ENCODE measurements around the gene SPSB1. TPM values are rescaled to one million over a fixed set of nuclear protein-coding genes. Genes with fewer than 3 reads are reported as not detected.

SPSB1 gene
- total RNA-seq, 2 donors from 2014 or later, result 7.7 to 9.2 TPM

DNA sequence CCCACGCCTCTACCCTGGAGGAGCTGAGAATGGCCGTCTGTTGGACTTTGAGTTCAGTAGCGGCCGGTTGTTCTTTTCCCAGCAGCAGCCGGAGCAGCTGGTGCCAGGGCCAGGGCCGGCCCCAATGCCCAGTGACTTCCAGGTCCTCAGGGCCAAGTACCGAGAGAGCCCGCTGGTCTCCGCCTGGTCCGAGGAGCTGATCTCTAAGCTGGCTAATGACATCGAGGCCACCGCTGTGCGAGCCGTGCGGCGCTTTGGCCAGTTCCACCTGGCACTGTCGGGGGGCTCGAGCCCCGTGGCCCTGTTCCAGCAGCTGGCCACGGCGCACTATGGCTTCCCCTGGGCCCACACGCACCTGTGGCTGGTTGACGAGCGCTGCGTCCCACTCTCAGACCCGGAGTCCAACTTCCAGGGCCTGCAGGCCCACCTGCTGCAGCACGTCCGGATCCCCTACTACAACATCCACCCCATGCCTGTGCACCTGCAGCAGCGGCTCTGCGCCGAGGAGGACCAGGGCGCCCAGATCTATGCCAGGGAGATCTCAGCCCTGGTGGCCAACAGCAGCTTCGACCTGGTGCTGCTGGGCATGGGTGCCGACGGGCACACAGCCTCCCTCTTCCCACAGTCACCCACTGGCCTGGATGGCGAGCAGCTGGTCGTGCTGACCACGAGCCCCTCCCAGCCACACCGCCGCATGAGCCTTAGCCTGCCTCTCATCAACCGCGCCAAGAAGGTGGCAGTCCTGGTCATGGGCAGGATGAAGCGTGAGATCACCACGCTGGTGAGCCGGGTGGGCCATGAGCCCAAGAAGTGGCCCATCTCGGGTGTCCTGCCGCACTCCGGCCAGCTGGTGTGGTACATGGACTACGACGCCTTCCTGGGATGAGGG, 28.5 kb upstream of the SPSB1 start:
- Mint-ChIP-seq H3K4me3 (no peak overlapping the region), H3K27me3 (no peaks in the 10 kb centered on the region), H3K36me3 (ENCODE audit: low read depth) (peaks cover 3% of the 10 kb centered on the region), H3K27ac (no peak overlapping the region), H3K4me1 (peaks cover 20% of the 10 kb centered on the region)
- ATAC-seq, result no peak
- no peak for DNase-seq
- no peaks in the 10 kb centered on the region for H3K9me3 ChIP-seq (ENCODE audit: control insufficient read depth, low read length, poor library complexity, severe bottlenecking)

DNA sequence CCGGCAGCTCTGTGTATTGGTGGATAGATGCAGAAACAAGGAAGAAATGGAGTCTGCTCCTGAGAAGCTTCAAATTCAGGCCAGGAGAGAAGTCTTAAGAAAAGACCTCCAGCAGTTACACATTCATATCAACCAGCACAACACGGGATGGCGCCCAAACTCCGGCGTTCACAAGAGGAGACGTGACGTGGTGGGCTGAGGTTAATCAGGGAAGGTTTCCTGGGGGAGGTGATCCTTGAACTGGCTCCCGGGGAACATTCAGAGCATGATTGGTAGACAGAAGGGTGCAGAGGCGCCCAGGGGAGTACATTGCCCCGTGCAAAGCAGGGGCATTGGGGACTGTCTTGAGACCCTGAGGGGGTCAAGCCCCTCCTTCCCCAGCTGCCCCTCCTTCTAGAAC, 27.7 kb upstream of the SPSB1 start:
- Mint-ChIP-seq H3K27me3 (no peaks in the 10 kb centered on the region), H3K4me1 (peaks cover 12% of the 10 kb centered on the region), H3K4me3 (no peak overlapping the region), H3K27ac (no peak overlapping the region), H3K36me3 (ENCODE audit: low read depth) (peaks cover 3% of the 10 kb centered on the region)
- ATAC-seq (no peak), DNase-seq (no peak)
- H3K9me3 ChIP-seq (ENCODE audit: control insufficient read depth, low read length, poor library complexity, severe bottlenecking), result no peaks in the 10 kb centered on the region

DNA sequence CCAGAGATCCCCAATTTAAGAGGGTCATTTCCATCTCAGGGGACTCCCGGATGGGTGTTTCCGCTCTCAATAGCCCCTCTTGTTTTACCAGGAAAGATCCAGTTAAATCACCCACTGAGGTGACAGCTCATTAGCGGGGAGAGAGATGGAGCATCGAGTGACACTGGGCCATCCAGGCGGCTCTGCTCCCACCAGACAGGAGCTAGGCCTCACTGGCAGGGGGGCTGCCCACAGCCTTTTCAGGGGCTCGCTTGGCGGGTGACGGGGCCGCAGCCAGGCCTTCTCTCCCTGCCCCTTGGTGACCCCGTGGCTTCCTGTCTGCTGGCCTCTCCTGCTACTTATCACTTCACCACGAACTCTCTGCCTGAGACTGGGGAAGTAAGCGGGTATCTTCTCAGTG, 26.7 kb upstream of the SPSB1 start:
- Mint-ChIP-seq H3K36me3 (ENCODE audit: low read depth) (no peaks in the 10 kb centered on the region), H3K4me1 (peaks cover 8% of the 10 kb centered on the region), H3K27ac (no peak overlapping the region), H3K4me3 (no peak overlapping the region), H3K27me3 (no peaks in the 10 kb centered on the region)
- DNase-seq, result no peak
- no peaks in the 10 kb centered on the region for H3K9me3 ChIP-seq (ENCODE audit: control insufficient read depth, low read length, poor library complexity, severe bottlenecking)
- no peak for ATAC-seq

DNA sequence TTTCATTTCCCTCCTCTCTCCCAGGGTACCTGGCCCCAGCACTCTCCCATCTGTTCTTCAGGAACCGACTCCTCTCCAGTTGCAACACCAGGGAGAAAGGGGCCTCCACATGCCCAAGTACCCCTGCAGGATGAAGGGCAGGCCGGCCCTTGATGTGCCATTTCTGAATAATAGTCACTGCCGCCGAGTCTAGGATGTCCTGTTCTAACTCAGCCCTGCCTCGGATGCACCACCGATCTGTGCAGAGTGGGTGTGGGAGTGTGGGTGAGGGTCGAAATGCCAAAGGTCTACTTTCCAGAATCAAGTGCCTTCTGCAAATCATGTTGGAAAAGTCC, 25.4 kb upstream of the SPSB1 start:
- Mint-ChIP-seq H3K27me3 (no peaks in the 10 kb centered on the region), H3K36me3 (ENCODE audit: low read depth) (no peaks in the 10 kb centered on the region), H3K27ac (no peak overlapping the region), H3K4me3 (peak overlapping the region; percentile 45), H3K4me1 (peaks cover 10% of the 10 kb centered on the region)
- DNase-seq (no peak), ATAC-seq (peak; percentile 30)
- H3K9me3 ChIP-seq (ENCODE audit: control insufficient read depth, low read length, poor library complexity, severe bottlenecking), result no peaks in the 10 kb centered on the region

DNA sequence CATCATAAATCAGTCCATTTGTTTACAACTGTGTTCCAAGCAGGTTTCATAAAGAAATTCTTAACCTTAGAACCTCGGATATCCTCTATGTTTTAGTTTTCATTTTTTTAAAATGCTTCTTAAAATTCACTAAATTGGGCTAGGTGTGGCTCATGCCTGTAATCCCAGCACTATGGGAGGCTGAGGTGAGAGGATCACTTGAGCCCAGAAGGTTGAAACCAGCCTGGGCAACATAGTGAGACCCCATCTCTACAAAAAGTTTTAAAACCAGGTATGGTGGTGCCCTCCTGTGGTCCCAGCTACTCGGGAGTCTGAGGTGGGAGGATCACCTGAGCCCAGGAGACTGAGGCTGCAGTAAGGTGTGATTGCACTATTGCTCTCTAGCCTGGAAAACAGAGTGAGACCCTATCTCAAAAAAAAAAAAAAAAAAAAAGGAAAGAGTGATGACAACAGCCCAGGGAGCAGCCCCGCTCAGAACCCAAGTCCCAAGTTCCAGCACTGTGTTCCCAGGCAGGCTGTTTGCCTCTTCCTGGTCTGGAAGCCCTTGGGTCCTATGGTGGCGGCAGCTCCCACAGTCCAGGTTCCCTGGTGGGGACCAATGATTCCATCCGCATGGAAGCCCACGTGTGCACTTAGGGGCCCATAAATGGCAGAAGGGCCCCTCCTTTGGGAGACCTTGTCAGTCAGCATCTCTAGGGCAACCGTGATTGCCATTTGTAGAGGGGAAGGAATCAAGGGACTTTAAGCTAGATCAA, 24.7 kb upstream of the SPSB1 start:
- DNase-seq (no peak), ATAC-seq (no peak)
- H3K27me3 Mint-ChIP-seq, result no peaks in the 10 kb centered on the region
- no peaks in the 10 kb centered on the region for H3K9me3 ChIP-seq (ENCODE audit: control insufficient read depth, low read length, poor library complexity, severe bottlenecking)
- H3K4me3 Mint-ChIP-seq, result no peak overlapping the region
- H3K4me1 Mint-ChIP-seq, result peaks cover 10% of the 10 kb centered on the region
- H3K36me3 Mint-ChIP-seq (ENCODE audit: low read depth), result no peaks in the 10 kb centered on the region
- no peak overlapping the region for H3K27ac Mint-ChIP-seq

DNA sequence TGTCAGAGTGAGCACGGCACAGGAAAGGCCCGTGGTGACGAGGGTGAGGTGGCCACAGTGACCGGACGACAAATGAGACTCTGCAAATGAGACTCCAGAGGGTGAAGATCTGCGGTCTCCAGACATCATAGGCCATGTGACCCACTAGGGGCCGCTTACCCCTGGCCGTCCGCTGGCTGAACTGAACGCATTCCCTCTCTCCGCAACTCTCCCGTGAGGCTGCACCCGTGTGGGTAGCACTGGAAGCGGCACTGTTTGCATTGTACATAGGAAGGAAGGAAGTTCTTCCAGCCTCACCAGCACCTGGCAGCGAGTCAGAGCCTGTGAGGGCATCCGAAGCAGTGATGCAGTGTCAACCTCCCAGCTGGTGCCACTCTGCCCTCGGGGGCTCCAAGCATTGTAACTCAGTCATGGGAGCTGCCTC, 23.6 kb upstream of the SPSB1 start:
- Mint-ChIP-seq H3K36me3 (ENCODE audit: low read depth) (no peaks in the 10 kb centered on the region), H3K4me3 (no peak overlapping the region), H3K4me1 (peaks cover 10% of the 10 kb centered on the region), H3K27me3 (no peaks in the 10 kb centered on the region), H3K27ac (no peak overlapping the region)
- no peak for ATAC-seq
- DNase-seq, result no peak
- H3K9me3 ChIP-seq (ENCODE audit: control insufficient read depth, low read length, poor library complexity, severe bottlenecking), result no peaks in the 10 kb centered on the region

DNA sequence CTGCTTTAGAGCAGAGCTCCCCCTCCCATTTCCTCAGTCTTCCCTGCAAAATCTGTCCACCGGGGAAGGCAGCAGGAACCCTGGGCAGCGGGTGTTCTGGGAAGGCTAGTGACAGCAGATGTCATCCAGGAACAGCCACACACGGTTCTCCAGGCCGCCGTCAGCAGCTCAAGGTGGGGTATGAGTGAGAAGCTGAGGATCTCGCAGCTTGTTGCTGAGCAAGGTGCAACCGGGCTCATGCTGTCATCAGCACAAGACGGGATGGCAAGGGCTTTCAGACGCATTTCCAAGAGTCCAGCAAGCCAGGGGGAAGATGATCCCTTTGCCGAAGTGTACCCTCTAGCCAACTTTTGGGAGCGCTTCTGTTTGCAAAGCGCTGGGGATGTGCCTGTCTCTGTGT, 23.0 kb upstream of the SPSB1 start:
- ATAC-seq, result no peak

DNA sequence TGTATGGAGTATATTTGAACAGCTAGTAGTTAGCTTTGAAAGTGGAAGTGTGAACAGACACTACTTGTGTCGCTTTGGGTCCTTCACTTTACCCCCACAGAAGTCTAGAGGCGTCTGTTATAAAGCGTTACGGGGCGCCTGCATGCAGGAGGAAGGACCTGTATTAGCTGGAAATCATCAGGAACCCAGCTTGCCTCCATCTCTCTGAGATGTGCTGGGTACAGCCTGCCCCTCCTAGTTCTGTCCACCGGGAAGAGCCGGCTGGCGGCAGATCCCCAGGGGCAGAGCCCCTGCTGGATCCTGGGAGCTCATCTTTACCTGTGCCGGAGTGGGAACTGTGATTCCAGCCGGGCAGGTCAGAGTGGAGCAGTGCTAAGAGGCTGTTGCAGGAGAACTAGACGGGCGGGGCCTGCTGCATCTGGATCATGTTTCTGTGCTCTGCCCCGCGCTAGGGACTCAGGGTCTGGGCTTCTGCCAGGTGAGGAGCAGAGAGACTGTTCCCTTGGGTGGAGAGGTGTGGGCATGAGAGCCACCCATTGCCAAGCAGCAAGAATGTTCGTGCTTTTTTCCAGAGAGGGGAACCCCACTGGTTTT, 22.3 kb upstream of the SPSB1 start:
- peaks cover 12% of the 10 kb centered on the region for H3K4me1 Mint-ChIP-seq
- no peak overlapping the region for H3K4me3 Mint-ChIP-seq

More for the DNA sequence above, 23.0 kb upstream of the SPSB1 start:
- Mint-ChIP-seq H3K4me1 (peaks cover 10% of the 10 kb centered on the region), H3K27ac (no peak overlapping the region), H3K27me3 (no peaks in the 10 kb centered on the region), H3K4me3 (no peak overlapping the region), H3K36me3 (ENCODE audit: low read depth) (no peaks in the 10 kb centered on the region)
- no peak for DNase-seq
- H3K9me3 ChIP-seq (ENCODE audit: control insufficient read depth, low read length, poor library complexity, severe bottlenecking), result no peaks in the 10 kb centered on the region

DNA sequence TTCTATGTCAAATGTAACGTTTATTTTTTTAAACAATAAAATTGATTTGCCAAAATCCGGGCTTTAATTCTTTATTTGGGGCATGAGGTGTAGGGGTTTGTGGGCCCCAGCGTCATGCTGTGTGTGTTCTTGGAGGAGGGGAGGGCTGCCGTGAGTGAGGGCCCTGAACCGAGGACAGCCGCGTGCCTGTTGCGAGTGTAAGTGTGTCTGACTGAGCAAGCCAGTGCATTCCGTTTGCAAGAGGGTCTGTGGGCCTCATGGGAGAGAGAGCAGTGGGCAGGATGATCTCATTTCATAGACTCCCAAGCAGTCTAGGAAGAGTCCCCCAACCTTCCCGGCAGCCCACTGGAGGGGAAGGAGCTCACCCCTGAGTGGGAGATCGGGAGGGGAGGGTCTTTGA, 21.4 kb upstream of the SPSB1 start:
- DNase-seq, result no peak
- Mint-ChIP-seq H3K4me3 (no peak overlapping the region), H3K36me3 (ENCODE audit: low read depth) (peaks cover 3% of the 10 kb centered on the region), H3K4me1 (peaks cover 19% of the 10 kb centered on the region), H3K27ac (no peak overlapping the region), H3K27me3 (no peaks in the 10 kb centered on the region)
- ATAC-seq, result no peak
- no peaks in the 10 kb centered on the region for H3K9me3 ChIP-seq (ENCODE audit: control insufficient read depth, low read length, poor library complexity, severe bottlenecking)

More for the DNA sequence above, 22.3 kb upstream of the SPSB1 start:
- no peaks in the 10 kb centered on the region for H3K9me3 ChIP-seq (ENCODE audit: control insufficient read depth, low read length, poor library complexity, severe bottlenecking)
- DNase-seq, result no peak
- no peaks in the 10 kb centered on the region for H3K27me3 Mint-ChIP-seq
- H3K27ac Mint-ChIP-seq, result no peak overlapping the region
- ATAC-seq, result no peak
- peaks cover 3% of the 10 kb centered on the region for H3K36me3 Mint-ChIP-seq (ENCODE audit: low read depth)

DNA sequence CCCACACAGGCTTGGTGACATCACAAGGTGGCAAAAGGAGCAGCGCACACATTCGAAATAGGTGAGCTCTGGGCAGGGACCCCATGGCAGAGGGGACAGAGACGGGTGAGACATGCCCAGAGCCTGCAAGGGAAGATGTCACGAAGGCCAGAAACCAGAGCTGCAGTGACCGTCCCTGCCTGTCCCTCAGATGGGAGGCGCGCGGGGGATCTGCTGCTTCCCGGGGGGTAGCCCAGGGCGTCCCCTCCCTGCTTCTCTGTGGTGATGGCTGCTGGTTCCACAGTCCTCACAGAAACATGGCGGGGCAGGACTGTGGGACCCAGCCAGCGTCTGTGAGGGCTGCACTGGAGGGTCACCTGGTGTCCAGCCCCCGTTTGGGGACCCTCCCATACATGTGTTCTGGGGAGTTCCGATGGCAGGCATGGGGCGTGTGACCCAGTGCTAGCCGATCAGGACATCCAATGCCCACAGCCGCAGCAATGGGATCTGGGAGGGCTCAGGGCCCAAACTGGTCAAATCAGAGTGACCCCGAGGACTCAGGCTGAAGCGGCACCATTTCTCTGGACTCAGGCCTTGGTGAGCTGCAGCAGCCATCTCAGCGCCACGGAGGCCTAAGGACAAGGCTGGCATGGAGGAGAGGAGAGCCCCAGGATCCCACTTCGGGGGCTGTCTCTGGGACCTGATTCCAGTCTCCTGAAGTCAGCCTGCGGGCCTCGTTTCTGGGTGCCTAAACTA, 20.7 kb upstream of the SPSB1 start:
- Mint-ChIP-seq H3K4me1 (peaks cover 16% of the 10 kb centered on the region), H3K4me3 (no peak overlapping the region), H3K27ac (no peak overlapping the region), H3K27me3 (no peaks in the 10 kb centered on the region), H3K36me3 (ENCODE audit: low read depth) (peaks cover 3% of the 10 kb centered on the region)
- H3K9me3 ChIP-seq (ENCODE audit: control insufficient read depth, low read length, poor library complexity, severe bottlenecking), result no peaks in the 10 kb centered on the region
- ATAC-seq (no peak), DNase-seq (no peak)

DNA sequence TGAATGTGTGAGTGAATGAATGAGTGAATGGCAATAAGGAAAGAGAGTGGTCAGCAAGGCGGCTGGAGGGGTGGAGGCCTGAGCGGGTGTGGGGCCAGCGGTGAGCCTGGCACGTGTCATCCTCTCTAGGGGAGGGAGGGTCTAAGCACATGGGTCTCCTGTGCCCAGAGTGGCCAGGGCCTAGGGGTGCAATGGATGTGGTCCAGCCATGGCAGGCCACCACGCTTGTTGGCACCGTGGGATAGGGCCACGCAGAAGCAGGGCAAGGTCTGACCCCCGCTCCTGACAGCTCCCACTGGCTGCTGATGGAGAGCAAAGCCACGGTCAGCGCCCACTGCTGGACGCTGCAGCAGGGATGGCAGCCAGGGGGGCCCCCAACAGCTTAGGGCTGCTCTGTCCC, 19.5 kb upstream of the SPSB1 start:
- Mint-ChIP-seq H3K4me3 (no peak overlapping the region), H3K27ac (peak overlapping the region; percentile 32), H3K27me3 (no peaks in the 10 kb centered on the region), H3K36me3 (ENCODE audit: low read depth) (peaks cover 3% of the 10 kb centered on the region), H3K4me1 (peaks cover 11% of the 10 kb centered on the region)
- DNase-seq, result no peak
- no peaks in the 10 kb centered on the region for H3K9me3 ChIP-seq (ENCODE audit: control insufficient read depth, low read length, poor library complexity, severe bottlenecking)
- no peak for ATAC-seq

DNA sequence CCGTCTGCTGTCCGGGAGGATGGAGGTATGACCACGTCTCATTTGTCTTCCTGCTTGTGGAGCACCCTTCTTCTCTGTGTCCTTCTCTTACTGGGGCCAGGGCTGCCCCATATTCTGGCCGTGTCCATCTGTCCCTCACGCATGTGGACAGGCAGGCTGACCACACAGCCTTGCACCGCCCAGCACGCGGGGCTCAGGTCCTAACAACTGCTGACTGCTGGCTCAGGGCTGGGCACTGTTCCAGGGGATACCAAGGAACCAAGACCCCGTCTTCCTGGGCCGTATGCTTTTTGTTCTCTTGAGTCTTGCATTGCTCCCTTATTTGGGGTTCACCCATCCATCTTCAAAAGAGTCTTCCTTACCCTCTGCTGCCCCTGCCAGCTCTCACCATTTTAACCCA, 17.5 kb upstream of the SPSB1 start:
- no peak overlapping the region for H3K4me3 Mint-ChIP-seq
- H3K4me1 Mint-ChIP-seq, result peaks cover 17% of the 10 kb centered on the region
- ATAC-seq (no peak), DNase-seq (no peak)
- H3K27me3 Mint-ChIP-seq, result no peaks in the 10 kb centered on the region
- peaks cover 4% of the 10 kb centered on the region for H3K36me3 Mint-ChIP-seq (ENCODE audit: low read depth)
- H3K27ac Mint-ChIP-seq, result peak overlapping the region; percentile 70
- H3K9me3 ChIP-seq (ENCODE audit: control insufficient read depth, low read length, poor library complexity, severe bottlenecking), result no peaks in the 10 kb centered on the region

DNA sequence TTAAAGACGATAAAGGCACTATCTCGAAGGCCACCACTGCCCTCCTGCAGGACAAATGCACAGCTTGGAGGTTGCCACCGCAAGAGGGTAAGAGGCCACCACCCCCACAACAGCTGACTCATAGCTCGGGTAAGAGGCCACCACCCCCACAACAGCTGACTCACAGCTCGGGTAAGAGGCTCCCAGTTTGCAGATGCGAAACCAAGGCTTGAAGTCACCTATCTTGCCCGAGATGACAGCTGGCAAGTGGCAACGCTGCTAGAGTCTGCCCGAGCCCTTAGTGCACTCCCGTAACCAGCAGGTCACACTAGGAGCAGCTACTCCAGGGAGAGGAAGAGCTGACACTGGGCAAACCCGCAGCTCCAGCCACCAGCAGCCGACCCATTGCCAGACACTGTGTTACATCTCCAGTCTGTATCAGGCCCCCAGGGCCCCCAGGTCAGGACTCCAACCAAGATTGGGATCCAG, 17.1 kb upstream of the SPSB1 start:
- Mint-ChIP-seq H3K27me3 (no peaks in the 10 kb centered on the region), H3K4me1 (peaks cover 21% of the 10 kb centered on the region), H3K27ac (peak overlapping the region; percentile 70), H3K36me3 (ENCODE audit: low read depth) (peaks cover 6% of the 10 kb centered on the region), H3K4me3 (peak overlapping the region; percentile 36)
- peak; percentile 74 for ATAC-seq
- no peaks in the 10 kb centered on the region for H3K9me3 ChIP-seq (ENCODE audit: control insufficient read depth, low read length, poor library complexity, severe bottlenecking)
- peak in 1 of 3 donors; percentile 25 for DNase-seq
